Body of pancreas (tissue), 4 donors: ENCODE measurements around the gene ALKBH4.
"Not testable (repeated sequence)": the region's sequence is repeated elsewhere in the genome, so short reads cannot be mapped to it uniquely, and the experiment has no call there.

Experiments
- CTCF ChIP-seq, 7 experiments: fragments of 450-650 bp in 4 of 7; fragments of 200-600 bp in 3 of 7; sonication (generic) in 3 of 7; IDR thresholded peaks; one replicate each; pipeline ENCODE4 v1.5.1; 2016 to 2019; ENCODE audit warnings: antibody characterized with exemption in 7 of 7
- POLR2A ChIP-seq, 3 donors: fragments of 450-650 bp; IDR thresholded peaks; one replicate each; pipeline ENCODE4 v1.6.1; 2016; ENCODE audit warnings: antibody characterized with exemption in 3 of 3, mild to moderate bottlenecking in 2 of 3

GRCh38 chr7:102454932-102455331 lies 9.7 kb downstream of the ALKBH4 start:
- TF ChIP-seq CTCF, POLR2A (IDR thresholded peaks at IDR 0.05): not testable (repeated sequence)
